Natural killer cell (primary cell): ENCODE measurements around the gene CD8B2. TPM values are rescaled to one million over a fixed set of nuclear protein-coding genes. Genes with fewer than 3 reads are reported as not detected.
A peak's percentile ranks its signal among the peaks of the same experiment; 100 is the strongest.
"Not testable (repeated sequence)": the region's sequence is repeated elsewhere in the genome, so short reads cannot be mapped to it uniquely, and the experiment has no call there.

Experiments used
- ATAC-seq, 3 donors: fragments of 150-1000 bp in 2 of 3; fragments of 200-7000 bp in 1 of 3; cut with Tn5 transposase; 1 replicate in 1 of 3; 2 replicates in 2 of 3; pipeline ENCODE4 v1.10.0; 2021; ENCODE audit warnings: mild to moderate bottlenecking in 2 of 3, moderate library complexity in 2 of 3
- DNase-seq, 2 donors: peaks; one replicate each; pipeline versions ENCODE4 v3.0.0 to v3.0.0-alpha.2; 2013 to 2021; ENCODE audit warnings: mixed read lengths in 1 of 2
- H3K27ac ChIP-seq: one replicate; pipeline ENCODE4 v1.5.1; 2013; ENCODE audit warnings: mild to moderate bottlenecking, low read length
- H3K27me3 ChIP-seq: one replicate; pipeline ENCODE4 v1.6.1; 2013; ENCODE audit warnings: low read length; ENCODE audit not compliant: control insufficient read depth, insufficient read depth
- H3K36me3 ChIP-seq: one replicate; pipeline ENCODE4 v1.6.1; 2013; ENCODE audit warnings: low read length; ENCODE audit not compliant: control insufficient read depth, insufficient read depth
- H3K4me1 ChIP-seq: one replicate; pipeline ENCODE4 v1.6.1; 2013; ENCODE audit warnings: low read length; ENCODE audit not compliant: control insufficient read depth, insufficient read depth
- H3K4me3 ChIP-seq: one replicate; pipeline ENCODE4 v1.5.1; 2013; ENCODE audit warnings: low read length
- H3K9me3 ChIP-seq: one replicate; pipeline ENCODE4 v1.6.1; 2013; ENCODE audit warnings: low read length; ENCODE audit not compliant: control insufficient read depth, insufficient read depth
- H3K27ac Mint-ChIP-seq, 2 donors: one replicate each; pipeline ENCODE4 v1.8.0; 2022; ENCODE audit warnings: mild to moderate bottlenecking in 2 of 2, mixed read lengths in 2 of 2, moderate library complexity in 1 of 2
- H3K27me3 Mint-ChIP-seq, 2 donors: one replicate each; pipeline ENCODE4 v1.8.0; 2022; ENCODE audit warnings: low read depth in 2 of 2, mixed read lengths in 2 of 2
- H3K36me3 Mint-ChIP-seq: one replicate; pipeline ENCODE4 v1.8.0; 2022; ENCODE audit warnings: mixed read lengths
- H3K4me1 Mint-ChIP-seq, 2 donors: one replicate each; pipeline ENCODE4 v1.8.0; 2022; ENCODE audit warnings: mixed read lengths in 2 of 2
- H3K4me3 Mint-ChIP-seq: one replicate; pipeline ENCODE4 v1.8.0; 2022; ENCODE audit warnings: mild to moderate bottlenecking, moderate library complexity, mixed read lengths
- H3K9me3 Mint-ChIP-seq, 2 donors: one replicate each; pipeline ENCODE4 v1.8.0; 2022; ENCODE audit warnings: mixed read lengths in 2 of 2
- WGBS: methylation state at CpG from one replicate; pipeline ENCODE4 v1.1.7; 2013; ENCODE audit warnings: missing lambda C conversion rate; ENCODE audit not compliant: insufficient coverage; 5-methylcytosine and 5-hydroxymethylcytosine counted together
- intact Hi-C: fragments of 100-400 bp; cut with micrococcal nuclease; formaldehyde crosslinking; loops from one replicate; pipeline ENCODE4 v1.14.2; 2022
- total RNA-seq, 4 donors: library from RNA; stranded (reverse); fragments of 120-200 nt in 1 of 4; gene quantifications; one replicate each; pipeline versions ENCODE4 v1.2.3 to v1.2.4, GENCODE V29; 2013 to 2022

The CD8B2 gene
- total RNA-seq, 3 donors from 2014 or later (not counting 1 experiment from before 2014, with no cell fraction given) = 0.36 to 1.0 (median 0.49) TPM

DNA sequence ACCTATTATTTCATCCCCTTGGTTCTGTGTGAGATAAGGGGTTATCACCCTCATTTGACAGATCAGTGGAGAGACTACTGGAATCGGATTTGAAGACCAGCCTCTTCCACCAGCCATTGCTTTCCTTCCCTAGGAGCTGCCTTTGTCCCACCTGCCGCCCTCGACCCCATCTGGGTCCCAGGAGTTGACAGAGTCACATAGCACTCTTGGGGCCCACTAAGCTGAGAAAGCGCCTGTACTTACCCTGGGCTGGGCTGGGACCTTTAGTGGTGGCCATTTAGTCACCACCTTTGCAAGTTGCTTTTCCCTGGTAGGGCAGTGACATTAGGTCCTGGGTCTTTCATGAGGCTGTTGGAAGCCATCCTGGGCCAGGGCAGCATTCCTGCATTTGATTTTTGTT, 17.6 kb downstream of the CD8B2 start:
- intact Hi-C loops, H3K36me3 Mint-ChIP-seq, DNase-seq, H3K36me3 ChIP-seq, H3K4me1 Mint-ChIP-seq, H3K4me3 ChIP-seq, H3K4me3 Mint-ChIP-seq, H3K27ac Mint-ChIP-seq, H3K9me3 Mint-ChIP-seq, H3K27me3 Mint-ChIP-seq, H3K27me3 ChIP-seq, H3K4me1 ChIP-seq, H3K9me3 ChIP-seq, H3K27ac ChIP-seq, ATAC-seq: not testable (repeated sequence)
- 87% methylated on average over 4 of the region's 4 CpGs for WGBS

DNA sequence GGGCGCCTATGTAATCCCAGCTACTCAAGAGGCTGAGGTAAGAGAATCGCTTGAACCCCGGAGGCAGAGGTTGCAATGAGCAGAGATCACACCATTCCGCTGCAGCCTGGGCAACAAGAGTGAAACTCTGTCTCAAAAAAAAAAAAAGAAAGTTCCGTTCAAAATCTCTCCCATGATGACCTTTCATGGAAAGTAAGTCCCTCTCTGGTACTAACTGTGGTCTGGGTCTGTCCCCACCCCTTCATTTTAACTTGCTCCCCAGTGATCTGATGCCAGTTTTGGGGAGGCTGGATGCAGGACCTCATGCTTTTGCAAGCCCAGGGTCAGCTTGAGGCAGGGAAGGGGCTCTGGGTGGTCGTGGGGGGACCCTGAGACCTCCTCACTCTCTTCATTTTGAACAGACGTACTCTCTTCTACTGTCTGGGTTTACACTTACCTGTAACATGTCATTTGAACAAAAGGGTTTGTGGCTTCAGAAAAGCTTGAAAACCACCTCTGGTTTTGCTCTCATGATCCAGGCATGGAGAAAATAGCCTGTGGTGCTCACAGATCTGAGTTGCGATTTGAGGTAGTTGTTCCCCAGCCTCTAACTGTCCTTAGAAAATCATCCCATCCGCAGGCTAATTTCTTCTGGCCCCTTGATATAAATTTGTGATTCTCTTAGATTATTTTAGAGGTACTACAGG, 19.0 kb downstream of the CD8B2 start:
- H3K36me3 Mint-ChIP-seq, H3K9me3 ChIP-seq, H3K9me3 Mint-ChIP-seq, DNase-seq, H3K27me3 ChIP-seq, intact Hi-C loops, H3K4me3 Mint-ChIP-seq, H3K27me3 Mint-ChIP-seq, H3K27ac Mint-ChIP-seq, H3K4me1 Mint-ChIP-seq, H3K4me3 ChIP-seq, H3K36me3 ChIP-seq, ATAC-seq, H3K4me1 ChIP-seq, H3K27ac ChIP-seq: not testable (repeated sequence)
- WGBS = 89% methylated on average over 4 of the region's 9 CpGs

DNA sequence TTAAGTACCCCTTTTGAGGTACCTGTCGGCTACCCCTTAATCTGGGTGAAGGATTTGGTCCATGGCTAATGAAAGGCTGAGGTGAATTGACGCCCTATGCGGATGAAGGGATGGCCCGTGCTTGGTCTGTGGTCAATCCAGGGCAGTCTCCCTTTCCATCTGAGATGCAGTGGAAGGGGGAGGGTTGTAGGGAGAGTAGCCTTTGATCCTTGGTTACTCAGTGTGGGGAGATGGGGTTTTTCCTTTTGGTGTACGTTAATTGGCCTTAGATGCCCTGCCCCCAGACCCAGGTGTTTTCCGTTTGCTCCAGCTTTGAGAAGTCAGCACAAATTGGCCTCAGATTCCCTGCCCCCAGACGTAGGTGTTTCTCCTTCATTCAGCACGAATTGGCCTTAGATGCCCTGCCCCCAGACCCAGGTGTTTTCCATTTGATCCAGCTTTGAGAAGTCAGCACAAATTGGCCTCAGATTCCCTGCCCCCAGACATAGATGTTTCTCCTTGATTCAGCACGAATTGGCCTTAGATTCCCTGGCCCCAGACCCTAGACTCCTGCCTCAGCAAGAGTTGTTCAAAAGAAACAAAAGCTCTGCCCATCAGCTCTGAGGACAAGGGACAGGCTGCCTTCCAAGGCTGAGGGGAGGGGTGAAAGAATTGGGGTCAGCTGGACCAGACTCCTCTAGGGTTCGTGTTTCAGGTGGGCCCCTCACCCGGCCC, 21.7 kb downstream of the CD8B2 start:
- H3K36me3 Mint-ChIP-seq, H3K4me1 Mint-ChIP-seq, H3K27ac ChIP-seq, H3K9me3 Mint-ChIP-seq, H3K27ac Mint-ChIP-seq, H3K27me3 ChIP-seq, H3K9me3 ChIP-seq, H3K4me3 ChIP-seq, intact Hi-C loops, H3K4me1 ChIP-seq, H3K4me3 Mint-ChIP-seq, DNase-seq, H3K36me3 ChIP-seq, H3K27me3 Mint-ChIP-seq, ATAC-seq: not testable (repeated sequence)
- 82% methylated on average over 5 of the region's 11 CpGs for WGBS

DNA sequence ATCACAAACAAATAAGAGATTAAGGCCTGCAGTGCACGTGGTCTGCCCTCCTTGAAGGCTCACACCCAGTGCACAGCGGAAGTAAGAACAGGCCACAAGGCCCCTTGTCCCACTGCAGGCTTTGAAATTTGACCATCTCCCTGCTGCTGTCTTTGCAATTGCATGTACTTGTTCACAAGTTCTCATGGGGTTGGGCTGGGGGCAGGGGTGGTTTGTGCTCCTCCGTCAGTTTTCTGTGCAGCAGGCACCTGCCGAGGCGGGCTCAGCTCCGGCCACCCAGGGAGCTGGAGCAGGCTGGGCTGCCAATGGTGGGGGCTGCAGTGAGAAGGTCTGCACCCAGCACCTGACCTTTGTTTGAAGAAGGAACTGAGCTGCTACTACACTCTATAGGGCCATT, 22.2 kb downstream of the CD8B2 start:
- intact Hi-C loops, H3K36me3 ChIP-seq, ATAC-seq, H3K27me3 ChIP-seq, H3K4me1 Mint-ChIP-seq, H3K27ac ChIP-seq, DNase-seq, H3K9me3 ChIP-seq, H3K36me3 Mint-ChIP-seq, H3K9me3 Mint-ChIP-seq, H3K27ac Mint-ChIP-seq, H3K4me1 ChIP-seq, H3K4me3 Mint-ChIP-seq, H3K4me3 ChIP-seq, H3K27me3 Mint-ChIP-seq: not testable (repeated sequence)
- 85% methylated on average over 2 of the region's 6 CpGs for WGBS

DNA sequence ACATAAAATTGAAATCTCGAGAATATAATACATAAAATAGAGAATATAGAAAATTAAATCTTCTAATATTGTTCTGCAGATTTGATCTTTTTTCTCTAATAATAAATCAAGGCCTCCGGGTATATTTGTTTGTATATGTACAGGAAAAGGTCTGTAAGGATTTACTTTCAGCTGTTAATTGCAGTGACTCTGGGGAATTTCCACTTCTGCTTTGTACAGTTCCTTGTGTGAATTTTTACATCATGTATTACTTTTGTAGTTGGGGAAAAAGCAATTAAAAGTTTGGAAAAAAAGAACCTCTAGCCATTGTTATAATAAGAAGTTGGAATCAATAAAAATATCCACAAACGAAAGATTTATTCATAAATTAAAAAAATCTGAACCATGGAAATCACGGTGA, 23.6 kb downstream of the CD8B2 start:
- H3K27me3 ChIP-seq, ATAC-seq, DNase-seq, H3K4me3 Mint-ChIP-seq, H3K4me3 ChIP-seq, H3K27ac Mint-ChIP-seq, H3K9me3 Mint-ChIP-seq, H3K9me3 ChIP-seq, H3K36me3 Mint-ChIP-seq, H3K27me3 Mint-ChIP-seq, H3K4me1 ChIP-seq, H3K27ac ChIP-seq, H3K36me3 ChIP-seq, intact Hi-C loops, H3K4me1 Mint-ChIP-seq: not testable (repeated sequence)
- 80% methylated on average over 1 of the region's 4 CpGs for WGBS

DNA sequence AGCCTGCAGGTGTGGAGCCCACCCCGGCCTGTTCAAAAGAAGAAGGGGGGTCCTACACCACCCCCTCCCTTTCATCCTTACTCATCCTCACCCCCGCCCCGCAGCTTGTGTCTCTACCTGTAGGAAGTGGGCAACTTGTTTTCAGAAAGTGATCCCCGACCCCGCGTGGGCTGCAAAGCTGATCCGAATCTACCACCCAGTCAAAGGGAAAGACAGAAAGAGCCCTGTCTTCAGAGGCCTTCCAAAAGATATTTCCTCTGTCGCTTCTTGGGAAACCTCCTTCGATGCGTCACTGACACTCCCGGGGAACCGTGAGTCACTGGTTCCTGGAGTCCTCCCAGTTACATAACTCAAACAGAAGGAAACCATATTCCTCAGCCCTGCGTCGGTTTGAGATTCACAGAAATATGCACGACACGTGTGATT, 24.3 kb downstream of the CD8B2 start:
- H3K9me3 ChIP-seq, H3K36me3 Mint-ChIP-seq, H3K4me3 Mint-ChIP-seq, intact Hi-C loops, H3K9me3 Mint-ChIP-seq, H3K4me3 ChIP-seq, H3K4me1 ChIP-seq, H3K27me3 Mint-ChIP-seq, H3K27me3 ChIP-seq, H3K27ac Mint-ChIP-seq, H3K36me3 ChIP-seq, H3K27ac ChIP-seq, H3K4me1 Mint-ChIP-seq: not testable (repeated sequence)
- WGBS = 35% methylated on average over 9 of the region's 16 CpGs
- ATAC-seq = peak in 1 of 3 donors; percentile 30
- DNase-seq = peak in 1 of 2 donors; percentile 13

DNA sequence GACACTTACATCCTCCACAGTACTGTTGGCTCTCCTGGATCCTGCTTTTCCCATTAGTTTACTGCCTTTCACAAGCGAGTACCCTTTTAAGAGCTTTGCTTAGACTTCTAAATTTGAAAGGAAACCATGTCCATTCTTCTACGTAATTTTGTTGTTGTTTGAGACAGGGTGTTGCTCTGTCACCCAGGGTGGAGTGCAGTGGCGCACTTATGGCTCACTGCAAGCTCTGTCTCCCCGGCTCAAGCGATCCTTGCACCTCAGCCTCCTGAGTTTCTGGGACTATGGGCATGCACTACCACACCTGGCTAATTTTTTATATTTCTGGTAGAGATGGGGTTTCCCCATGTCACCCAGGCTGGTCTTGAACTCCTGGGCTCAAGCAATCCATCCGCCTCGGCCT, 24.8 kb downstream of the CD8B2 start:
- H3K27ac ChIP-seq, H3K4me3 ChIP-seq, H3K4me3 Mint-ChIP-seq, H3K4me1 Mint-ChIP-seq, H3K9me3 Mint-ChIP-seq, intact Hi-C loops, H3K27me3 Mint-ChIP-seq, DNase-seq, ATAC-seq, H3K9me3 ChIP-seq, H3K36me3 Mint-ChIP-seq, H3K36me3 ChIP-seq, H3K27me3 ChIP-seq, H3K27ac Mint-ChIP-seq, H3K4me1 ChIP-seq: not testable (repeated sequence)
- 89% methylated on average over 7 of the region's 7 CpGs for WGBS

DNA sequence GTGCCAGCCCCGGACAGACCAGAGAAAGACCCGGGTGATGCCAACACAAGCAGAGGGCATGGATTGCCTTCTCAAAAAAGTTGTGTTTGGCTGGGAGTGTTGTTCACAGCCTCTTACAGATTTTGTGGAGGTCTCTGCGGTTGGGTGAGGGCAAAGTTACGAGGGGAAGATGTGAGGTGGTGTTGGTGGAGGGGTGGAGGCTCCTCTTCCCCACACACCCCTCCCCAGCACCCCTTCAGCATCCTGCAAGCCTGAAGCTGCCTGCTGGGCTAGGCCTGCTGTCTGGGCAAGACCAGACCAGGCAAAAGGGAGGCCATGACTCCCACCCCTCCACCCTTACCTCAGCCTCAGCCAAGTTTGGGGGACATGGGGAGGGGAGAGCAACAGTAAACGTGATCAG, 26.2 kb downstream of the CD8B2 start:
- H3K36me3 ChIP-seq, H3K27ac Mint-ChIP-seq, H3K27ac ChIP-seq, H3K27me3 Mint-ChIP-seq, intact Hi-C loops, H3K4me1 ChIP-seq, H3K9me3 Mint-ChIP-seq, H3K4me3 Mint-ChIP-seq, H3K9me3 ChIP-seq, H3K27me3 ChIP-seq, ATAC-seq, DNase-seq, H3K4me3 ChIP-seq, H3K36me3 Mint-ChIP-seq, H3K4me1 Mint-ChIP-seq: not testable (repeated sequence)
- 100% methylated on average over 1 of the region's 5 CpGs for WGBS
